ENCODE data around the gene MNAT1. TPM values are rescaled to one million over a fixed set of nuclear protein-coding genes. Genes with fewer than 3 reads are reported as not detected.

MNAT1 gene
- total and polyA plus RNA-seq, 12 donors = 13.9 to 35.3 (median 27.2) TPM

GRCh38 chr14:60700598-60700997, 34.0 kb upstream of the MNAT1 start:
- peaks cover 0 to 47% (median 14%) of the 10 kb centered on the region in 11 donors for H3K9me3 ChIP-seq
- no peak for DNase-seq
- no peak overlapping the region for H3K4me3 ChIP-seq
- no peak overlapping the region for H3K27ac ChIP-seq
- H3K27me3 ChIP-seq = peaks cover 0 to 3% (median 0%) of the 10 kb centered on the region in 7 donors
- no peak for TF ChIP-seq CTCF (IDR thresholded peaks at IDR 0.05)
- ATAC-seq = no peak
- intact Hi-C loops (cut with DNase I) = no loop called here
- no peaks in the 10 kb centered on the region for H3K4me1 ChIP-seq
- 77 to 89% methylated on average over 3 of the region's 3 CpGs for WGBS, 2 donors
- H3K36me3 ChIP-seq = no peaks in the 10 kb centered on the region

GRCh38 chr14:60705100-60705499, 29.5 kb upstream of the MNAT1 start:
- TF ChIP-seq CTCF (IDR thresholded peaks at IDR 0.05) = no peak
- intact Hi-C loops (cut with DNase I) = no loop called here
- Histone ChIP-seq H3K27ac (no peak overlapping the region), H3K4me3 (no peak overlapping the region), H3K4me1 (no peaks in the 10 kb centered on the region), H3K27me3 (peaks cover 0 to 10% (median 0%) of the 10 kb centered on the region in 7 donors), H3K36me3 (no peaks in the 10 kb centered on the region), H3K9me3 (peaks cover 0 to 28% (median 13%) of the 10 kb centered on the region in 11 donors)
- no peak for DNase-seq
- no peak for ATAC-seq

- H3K4me1 ChIP-seq = no peaks in the 10 kb centered on the region
- H3K9me3 ChIP-seq = peaks cover 0 to 1% (median 0%) of the 10 kb centered on the region in 11 donors
- no peak overlapping the region for H3K4me3 ChIP-seq
- no peaks in the 10 kb centered on the region for H3K36me3 ChIP-seq
- intact Hi-C loops (cut with DNase I) = no loop called here
- H3K27ac ChIP-seq = no peak overlapping the region
- ATAC-seq (no peak), DNase-seq (no peak)
- peaks cover 0 to 24% (median 0%) of the 10 kb centered on the region in 7 donors for H3K27me3 ChIP-seq
- 93 to 95% methylated on average over 3 of the region's 3 CpGs for WGBS, 2 donors
- no peak for TF ChIP-seq CTCF (IDR thresholded peaks at IDR 0.05)
These were observed 26.7 kb upstream of the MNAT1 start for GRCh38 chr14:60707858-60708257.

- no peak for ATAC-seq
- DNase-seq = no peak
- Histone ChIP-seq H3K9me3 (no peaks in the 10 kb centered on the region), H3K4me3 (no peak overlapping the region), H3K27ac (no peak overlapping the region), H3K27me3 (peaks cover 0 to 39% (median 0%) of the 10 kb centered on the region in 7 donors), H3K36me3 (no peaks in the 10 kb centered on the region), H3K4me1 (no peaks in the 10 kb centered on the region)
- no peak for TF ChIP-seq CTCF (IDR thresholded peaks at IDR 0.05)
- intact Hi-C loops (cut with DNase I) = no loop called here
These were observed 24.1 kb upstream of the MNAT1 start for GRCh38 chr14:60710494-60710893.

Data from heart right ventricle (tissue), 16 donors.